ENCODE data around the gene SEPTIN5. TPM values are rescaled to one million over a fixed set of nuclear protein-coding genes. Genes with fewer than 3 reads are reported as not detected.

The SEPTIN5 gene
- total RNA-seq, 1 donor from 2014 or later: 5.0 TPM

DNA sequence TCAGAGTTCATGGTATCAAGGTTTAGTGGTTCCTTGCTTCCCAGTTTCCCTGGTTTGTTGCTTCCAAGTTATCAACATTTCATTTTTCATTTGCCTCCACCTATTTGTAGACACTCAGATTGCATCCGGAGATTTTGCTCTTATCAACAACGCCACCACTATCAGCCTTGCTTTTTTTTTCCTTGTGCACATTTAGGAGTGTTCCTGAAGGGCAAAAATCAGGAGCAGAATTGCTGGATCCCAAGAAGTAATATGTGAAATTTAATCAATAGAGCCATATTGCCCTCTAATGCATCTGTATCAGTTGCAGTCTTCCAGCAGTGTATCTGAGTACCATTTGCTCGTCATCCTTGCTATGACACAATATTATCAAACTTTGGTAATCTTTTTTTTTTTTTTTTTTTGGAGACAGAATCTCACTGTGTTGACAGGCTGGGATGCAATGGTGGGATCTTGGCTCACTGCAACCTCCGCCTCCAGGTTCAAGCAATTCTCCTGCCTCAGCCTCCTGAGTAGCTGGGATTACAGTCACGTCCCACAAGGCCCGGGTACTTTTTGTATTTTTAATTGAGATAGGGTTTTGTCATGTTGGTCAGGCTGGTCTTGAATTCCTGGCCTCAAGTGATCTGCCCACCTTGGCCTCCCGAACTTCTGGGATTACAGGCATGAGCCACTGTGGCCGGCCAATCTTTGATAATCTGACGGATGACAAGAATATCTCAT lies 42.1 kb upstream of the SEPTIN5 start:
- peaks cover 7% of the 10 kb centered on the region for H3K4me1 Mint-ChIP-seq
- peaks cover 13% of the 10 kb centered on the region for H3K9me3 Mint-ChIP-seq
- H3K4me3 Mint-ChIP-seq: no peak overlapping the region
- no peaks in the 10 kb centered on the region for H3F3A ChIP-seq (ENCODE audit: low read depth)
- no peak overlapping the region for H3K9ac ChIP-seq
- H3K79me2 ChIP-seq (ENCODE audit: low read depth): no peaks in the 10 kb centered on the region
- H3K4me1 ChIP-seq: no peaks in the 10 kb centered on the region
- H2AFZ ChIP-seq (replicated peaks): no peak overlapping the region
- H3K4me3 ChIP-seq: no peak overlapping the region
- no peaks in the 10 kb centered on the region for H3K9me3 ChIP-seq (ENCODE audit: low read depth)
- H3K36me3 Mint-ChIP-seq: no peaks in the 10 kb centered on the region
- no peak overlapping the region for H3K27ac Mint-ChIP-seq
- peaks cover 6% of the 10 kb centered on the region for H3K27me3 Mint-ChIP-seq (ENCODE audit: insufficient read depth, low read depth)
- no peaks in the 10 kb centered on the region for H4K20me1 ChIP-seq (ENCODE audit: low read depth)
- no peaks in the 10 kb centered on the region for H3K36me3 ChIP-seq
- TF ChIP-seq, protein P1, sequence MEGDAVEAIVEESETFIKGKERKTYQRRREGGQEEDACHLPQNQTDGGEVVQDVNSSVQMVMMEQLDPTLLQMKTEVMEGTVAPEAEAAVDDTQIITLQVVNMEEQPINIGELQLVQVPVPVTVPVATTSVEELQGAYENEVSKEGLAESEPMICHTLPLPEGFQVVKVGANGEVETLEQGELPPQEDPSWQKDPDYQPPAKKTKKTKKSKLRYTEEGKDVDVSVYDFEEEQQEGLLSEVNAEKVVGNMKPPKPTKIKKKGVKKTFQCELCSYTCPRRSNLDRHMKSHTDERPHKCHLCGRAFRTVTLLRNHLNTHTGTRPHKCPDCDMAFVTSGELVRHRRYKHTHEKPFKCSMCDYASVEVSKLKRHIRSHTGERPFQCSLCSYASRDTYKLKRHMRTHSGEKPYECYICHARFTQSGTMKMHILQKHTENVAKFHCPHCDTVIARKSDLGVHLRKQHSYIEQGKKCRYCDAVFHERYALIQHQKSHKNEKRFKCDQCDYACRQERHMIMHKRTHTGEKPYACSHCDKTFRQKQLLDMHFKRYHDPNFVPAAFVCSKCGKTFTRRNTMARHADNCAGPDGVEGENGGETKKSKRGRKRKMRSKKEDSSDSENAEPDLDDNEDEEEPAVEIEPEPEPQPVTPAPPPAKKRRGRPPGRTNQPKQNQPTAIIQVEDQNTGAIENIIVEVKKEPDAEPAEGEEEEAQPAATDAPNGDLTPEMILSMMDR (IDR thresholded peaks at IDR 0.05): no peak
- TF ChIP-seq EZH2 (IDR thresholded peaks at IDR 0.05) (no peak), EZH2phosphoT487 (IDR thresholded peaks at IDR 0.05) (no peak)
- no peaks in the 10 kb centered on the region for H3K27me3 ChIP-seq
- H3K4me2 ChIP-seq: no peak overlapping the region
- H3K27ac ChIP-seq: no peak overlapping the region
- no peak for DNase-seq (ENCODE audit: low spot score)

DNA sequence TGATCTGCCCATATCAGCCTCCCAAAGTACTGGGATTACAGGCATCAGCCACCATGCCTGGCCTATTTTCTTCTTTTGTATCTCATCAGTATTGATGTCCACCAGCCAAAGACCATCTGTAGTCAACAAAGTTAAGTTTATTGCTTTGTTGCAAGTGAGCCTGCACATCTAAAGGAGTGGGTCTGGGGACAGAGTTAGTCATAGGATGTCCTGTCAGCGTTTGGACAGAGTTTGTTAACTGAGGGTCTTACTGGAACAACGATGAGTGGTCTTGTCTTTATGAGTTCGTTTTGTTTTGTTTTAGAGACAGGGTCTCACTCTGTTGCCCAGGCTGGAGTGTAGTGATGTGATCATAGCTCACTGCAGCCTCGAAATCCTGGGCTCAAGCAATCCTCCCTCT lies 40.6 kb upstream of the SEPTIN5 start:
- Histone ChIP-seq H4K20me1 (ENCODE audit: low read depth) (no peaks in the 10 kb centered on the region), H3F3A (ENCODE audit: low read depth) (peaks cover 1% of the 10 kb centered on the region), H3K9me3 (ENCODE audit: low read depth) (no peaks in the 10 kb centered on the region), H3K27me3 (no peaks in the 10 kb centered on the region), H3K36me3 (no peaks in the 10 kb centered on the region), H2AFZ (replicated peaks) (no peak overlapping the region), H3K9ac (no peak overlapping the region), H3K4me2 (no peak overlapping the region), H3K4me3 (no peak overlapping the region), H3K4me1 (no peaks in the 10 kb centered on the region), H3K79me2 (ENCODE audit: low read depth) (no peaks in the 10 kb centered on the region), H3K27ac (no peak overlapping the region)
- Mint-ChIP-seq H3K36me3 (no peaks in the 10 kb centered on the region), H3K4me1 (peaks cover 5% of the 10 kb centered on the region), H3K9me3 (peaks cover 13% of the 10 kb centered on the region), H3K27me3 (ENCODE audit: insufficient read depth, low read depth) (peaks cover 6% of the 10 kb centered on the region), H3K27ac (no peak overlapping the region), H3K4me3 (no peak overlapping the region)
- no peak for TF ChIP-seq EZH2phosphoT487 (IDR thresholded peaks at IDR 0.05)
- no peak for TF ChIP-seq EZH2 (IDR thresholded peaks at IDR 0.05)
- TF ChIP-seq, protein P1 (IDR thresholded peaks at IDR 0.05): no peak
- DNase-seq (ENCODE audit: low spot score): no peak

DNA sequence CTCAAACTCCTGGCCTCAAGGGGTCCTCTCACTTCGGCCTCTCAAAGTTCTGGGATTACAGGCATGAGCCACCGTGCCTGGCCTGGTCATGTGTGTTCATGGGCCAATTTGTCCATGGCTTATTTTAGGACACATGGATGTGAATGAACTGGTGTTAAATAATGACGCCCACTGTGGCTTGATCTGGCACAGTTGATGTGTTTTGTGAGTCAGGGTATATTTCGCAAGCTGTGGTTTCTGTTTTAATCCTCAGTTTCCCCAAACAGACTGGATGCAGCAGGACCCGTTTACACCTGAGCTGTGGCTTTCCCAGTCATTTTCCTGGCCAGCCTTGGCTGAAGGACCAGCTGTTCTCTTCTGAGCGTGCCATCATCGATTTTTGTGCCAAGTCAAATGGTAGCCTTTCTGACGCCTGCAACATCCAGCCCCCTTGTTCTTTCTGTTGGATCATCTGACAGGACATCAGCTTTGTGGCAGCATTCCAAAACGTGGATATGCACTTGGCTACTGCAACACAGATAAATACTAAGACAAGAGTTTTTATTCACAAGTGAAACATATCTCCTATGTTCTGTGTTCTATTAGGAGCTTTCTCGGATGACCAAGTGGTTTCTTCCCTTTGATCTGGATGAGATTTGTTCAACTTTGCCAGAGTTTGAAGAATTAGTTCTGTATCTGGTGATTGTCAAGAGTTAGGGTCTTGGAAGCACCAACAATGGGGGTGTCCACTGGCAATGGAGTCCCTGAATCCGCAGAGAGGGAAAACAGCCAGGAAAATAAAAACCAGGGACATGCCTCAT lies 40.0 kb upstream of the SEPTIN5 start:
- no peak overlapping the region for H3K4me3 Mint-ChIP-seq
- peaks cover 6% of the 10 kb centered on the region for H3K27me3 Mint-ChIP-seq (ENCODE audit: insufficient read depth, low read depth)

More for the DNA sequence above, 40.0 kb upstream of the SEPTIN5 start:
- Mint-ChIP-seq H3K27ac (no peak overlapping the region), H3K36me3 (no peaks in the 10 kb centered on the region), H3K4me1 (peaks cover 7% of the 10 kb centered on the region), H3K9me3 (peaks cover 13% of the 10 kb centered on the region)
- no peak for DNase-seq (ENCODE audit: low spot score)
- Histone ChIP-seq H3K4me1 (peaks cover 5% of the 10 kb centered on the region), H3F3A (ENCODE audit: low read depth) (peaks cover 3% of the 10 kb centered on the region), H3K9ac (no peak overlapping the region), H2AFZ (replicated peaks) (no peak overlapping the region), H3K9me3 (ENCODE audit: low read depth) (no peaks in the 10 kb centered on the region), H3K27me3 (no peaks in the 10 kb centered on the region), H3K4me3 (no peak overlapping the region), H3K27ac (no peak overlapping the region), H3K79me2 (ENCODE audit: low read depth) (no peaks in the 10 kb centered on the region), H3K36me3 (no peaks in the 10 kb centered on the region), H3K4me2 (no peak overlapping the region), H4K20me1 (ENCODE audit: low read depth) (no peaks in the 10 kb centered on the region)
- TF ChIP-seq EZH2phosphoT487 (IDR thresholded peaks at IDR 0.05) (no peak), EZH2 (IDR thresholded peaks at IDR 0.05) (no peak)
- TF ChIP-seq, protein P1 (IDR thresholded peaks at IDR 0.05): no peak
